DND-41 (cell line): ENCODE data around the gene ITGAV.

ENCODE experiments used
- ATAC-seq: fragments of 200-7000 bp; cut with Tn5 transposase; 3 replicates; pipeline ENCODE4 v1.9.1; 2021; ENCODE audit warnings: low read depth; ENCODE audit not compliant: insufficient read depth
- DNase-seq: peaks from one replicate; pipeline ENCODE4 v3.0.0-alpha.2; 2020
- H2AFZ ChIP-seq: 2 replicates; pipeline ENCODE4 v1.6.0; 2012; ENCODE audit warnings: low read depth, low read length
- H3K27ac ChIP-seq: 2 replicates; pipeline ENCODE4 v1.5.1; 2012; ENCODE audit warnings: low read length, inconsistent platforms
- H3K27me3 ChIP-seq: fragments of 200-600 bp; sonication (generic); 2 replicates; pipeline ENCODE4 v1.6.0; 2012; ENCODE audit warnings: low read length, mild to moderate bottlenecking, inconsistent platforms; ENCODE audit not compliant: insufficient read depth, poor library complexity
- H3K36me3 ChIP-seq: 2 replicates; pipeline ENCODE4 v1.5.1; 2012; ENCODE audit warnings: low read length, inconsistent platforms; ENCODE audit not compliant: insufficient read depth
- H3K4me1 ChIP-seq: 2 replicates; pipeline ENCODE4 v1.5.1; 2012; ENCODE audit warnings: mild to moderate bottlenecking, low read length; ENCODE audit not compliant: insufficient read depth
- H3K4me2 ChIP-seq: 2 replicates; pipeline ENCODE4 v1.6.0; 2012; ENCODE audit warnings: mild to moderate bottlenecking, moderate library complexity, low read length, inconsistent platforms; ENCODE audit not compliant: insufficient read depth
- H3K4me3 ChIP-seq, 2 experiments: fragments of 200-600 bp in 1 of 2; shearing (Covaris generic) in 1 of 2; 2 replicates each; pipeline ENCODE4 v1.5.1; 2012 to 2016; ENCODE audit warnings: inconsistent platforms in 2 of 2, low read length in 2 of 2, mild to moderate bottlenecking in 2 of 2, low read depth in 1 of 2, moderate library complexity in 1 of 2
- H3K79me2 ChIP-seq: 2 replicates; pipeline ENCODE4 v1.6.0; 2012; ENCODE audit warnings: low read length, inconsistent platforms; ENCODE audit not compliant: insufficient read depth
- H3K9ac ChIP-seq: 2 replicates; pipeline ENCODE4 v1.6.0; 2012; ENCODE audit warnings: low read depth, mild to moderate bottlenecking, inconsistent platforms, low read length, moderate library complexity
- H3K9me3 ChIP-seq: 2 replicates; pipeline ENCODE4 v1.5.1; 2012; ENCODE audit warnings: low read length, moderate library complexity, mild to moderate bottlenecking, inconsistent platforms; ENCODE audit not compliant: insufficient read depth, severe bottlenecking
- H4K20me1 ChIP-seq: 2 replicates; pipeline ENCODE4 v1.6.0; 2012; ENCODE audit warnings: low read length; ENCODE audit not compliant: insufficient read depth
- CTCF ChIP-seq: IDR thresholded peaks from 2 replicates; pipeline ENCODE4 v1.5.1; 2012; ENCODE audit warnings: borderline replicate concordance, low read length, moderate library complexity, mild to moderate bottlenecking; ENCODE audit not compliant: poor library complexity, severe bottlenecking; ENCODE audit errors: extremely low read depth
- EZH2 ChIP-seq: IDR thresholded peaks from 3 replicates; pipeline ENCODE4 v1.6.1; 2012; ENCODE audit warnings: borderline replicate concordance, low read depth, mild to moderate bottlenecking, moderate library complexity, low read length, inconsistent platforms; ENCODE audit not compliant: severe bottlenecking

The ITGAV gene

DNA sequence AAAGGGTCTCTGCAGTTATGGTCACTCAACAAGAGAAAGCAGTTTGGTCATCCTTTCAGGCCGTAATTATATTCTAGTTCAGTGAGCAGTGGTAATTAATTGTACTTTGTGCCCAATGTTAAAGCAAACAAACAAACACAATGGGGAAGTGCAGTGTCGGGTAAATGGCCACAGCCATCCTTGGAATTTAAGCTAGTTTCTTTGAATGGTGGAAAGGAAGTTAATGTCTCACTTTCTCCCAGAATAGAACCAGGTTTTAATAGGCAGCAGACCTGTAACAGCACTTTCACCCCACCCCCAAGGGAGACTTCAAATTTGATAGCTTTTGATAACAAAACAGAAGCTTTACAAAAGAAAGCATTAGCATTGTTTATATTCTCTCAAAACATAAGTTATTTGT lies 20.0 kb upstream of the ITGAV start:
- no peaks in the 10 kb centered on the region for H3K9me3 ChIP-seq
- H2AFZ ChIP-seq = no peak overlapping the region
- H3K27ac ChIP-seq = no peak overlapping the region
- no peak overlapping the region for H3K4me3 ChIP-seq
- H3K79me2 ChIP-seq = no peaks in the 10 kb centered on the region
- H3K9ac ChIP-seq = no peak overlapping the region
- no peaks in the 10 kb centered on the region for H3K27me3 ChIP-seq
- no peak overlapping the region for H3K4me2 ChIP-seq
- no peaks in the 10 kb centered on the region for H3K36me3 ChIP-seq
- DNase-seq (no peak), ATAC-seq (no peak)
- TF ChIP-seq EZH2 (no peak), CTCF (no peak)
- no peaks in the 10 kb centered on the region for H4K20me1 ChIP-seq
- H3K4me1 ChIP-seq = no peaks in the 10 kb centered on the region

DNA sequence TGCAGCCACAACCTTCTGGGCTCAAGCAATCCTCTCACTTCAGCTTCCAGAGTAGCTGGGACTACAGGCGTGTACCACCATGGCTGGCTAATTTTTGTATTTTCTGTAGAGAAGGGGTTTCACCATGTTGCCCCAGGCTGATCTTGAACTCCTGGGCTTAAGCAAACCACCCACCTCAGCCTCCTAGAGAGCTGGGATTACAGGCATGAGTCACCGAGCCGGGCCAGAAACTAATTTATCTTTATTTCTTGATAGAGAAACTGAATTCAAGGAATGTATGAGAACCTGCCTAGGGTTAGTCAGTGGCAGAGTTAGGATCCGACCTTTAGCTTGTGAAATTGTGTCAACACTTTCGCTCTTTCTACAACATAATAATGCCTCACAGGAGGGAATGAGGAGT lies 19.3 kb upstream of the ITGAV start:
- H3K4me3 ChIP-seq = no peak overlapping the region
- H3K27ac ChIP-seq = no peak overlapping the region
- no peaks in the 10 kb centered on the region for H3K9me3 ChIP-seq
- H3K27me3 ChIP-seq = no peaks in the 10 kb centered on the region
- ATAC-seq (no peak), DNase-seq (no peak)
- H4K20me1 ChIP-seq = no peaks in the 10 kb centered on the region
- no peak overlapping the region for H3K4me2 ChIP-seq
- H3K36me3 ChIP-seq = no peaks in the 10 kb centered on the region
- no peak overlapping the region for H3K9ac ChIP-seq
- no peak overlapping the region for H2AFZ ChIP-seq
- no peaks in the 10 kb centered on the region for H3K4me1 ChIP-seq
- no peaks in the 10 kb centered on the region for H3K79me2 ChIP-seq
- TF ChIP-seq EZH2 (no peak), CTCF (no peak)

DNA sequence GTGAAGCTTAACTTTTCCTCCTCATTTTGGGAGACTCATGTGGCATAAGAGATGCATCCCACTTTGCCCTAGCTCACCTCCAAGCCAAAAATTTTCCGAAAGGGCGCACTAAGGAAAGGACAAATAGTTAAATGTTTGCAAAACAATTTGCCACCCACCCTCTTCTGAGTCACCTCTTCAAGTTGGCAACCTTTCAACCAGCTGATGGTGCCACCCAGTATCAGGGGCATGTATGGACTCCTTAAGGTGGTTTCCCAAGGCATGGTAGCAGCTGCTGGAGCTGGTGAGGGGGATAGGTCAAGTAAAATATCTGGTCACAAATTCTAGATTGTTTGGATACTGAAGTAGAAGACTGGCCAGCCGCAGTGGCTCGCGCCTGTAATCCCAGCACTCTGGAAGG lies 17.2 kb upstream of the ITGAV start:
- DNase-seq = no peak

DNA sequence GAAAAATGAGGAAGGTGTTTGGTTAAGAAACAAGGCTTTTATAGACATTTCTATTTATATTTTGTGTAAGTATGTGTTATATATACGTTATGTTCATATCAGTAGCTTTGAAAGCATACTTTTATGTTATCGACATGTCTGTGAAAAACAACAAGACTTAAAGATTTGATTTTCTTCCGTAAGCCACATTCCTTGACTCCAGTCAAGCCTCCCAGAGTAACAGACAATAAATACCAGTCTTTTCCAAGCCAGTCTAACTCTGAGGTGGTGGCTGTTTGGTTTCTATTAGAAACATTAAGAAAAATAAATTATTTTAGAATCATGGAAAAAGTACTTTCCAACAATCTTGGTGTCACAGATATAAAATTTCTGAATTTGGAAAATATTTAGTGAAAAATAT lies 16.3 kb upstream of the ITGAV start:
- Histone ChIP-seq H3K27me3 (no peaks in the 10 kb centered on the region), H3K9ac (no peak overlapping the region), H3K27ac (no peak overlapping the region), H3K79me2 (no peaks in the 10 kb centered on the region), H3K4me1 (no peaks in the 10 kb centered on the region), H3K9me3 (no peaks in the 10 kb centered on the region), H3K4me3 (no peak overlapping the region), H3K4me2 (no peak overlapping the region), H2AFZ (no peak overlapping the region), H4K20me1 (no peaks in the 10 kb centered on the region), H3K36me3 (no peaks in the 10 kb centered on the region)
- no peak for DNase-seq
- ATAC-seq = no peak
- no peak for TF ChIP-seq EZH2
- no peak for TF ChIP-seq CTCF

More for the DNA sequence above, 17.2 kb upstream of the ITGAV start:
- H3K9ac ChIP-seq = no peak overlapping the region
- H3K9me3 ChIP-seq = no peaks in the 10 kb centered on the region
- H3K27ac ChIP-seq = no peak overlapping the region
- no peak for ATAC-seq
- no peaks in the 10 kb centered on the region for H3K79me2 ChIP-seq
- H3K4me1 ChIP-seq = no peaks in the 10 kb centered on the region
- no peak overlapping the region for H2AFZ ChIP-seq
- no peaks in the 10 kb centered on the region for H4K20me1 ChIP-seq
- no peak overlapping the region for H3K4me2 ChIP-seq
- H3K4me3 ChIP-seq = no peak overlapping the region
- H3K27me3 ChIP-seq = no peaks in the 10 kb centered on the region
- no peak for TF ChIP-seq EZH2
- H3K36me3 ChIP-seq = no peaks in the 10 kb centered on the region
